Glomerular endothelial cell (primary cell): ENCODE results near the gene HHAT. TPM values are rescaled to one million over a fixed set of nuclear protein-coding genes. Genes with fewer than 3 reads are reported as not detected.
A peak's percentile ranks its signal among the peaks of the same experiment; 100 is the strongest.
"Not testable (repeated sequence)": the region's sequence is repeated elsewhere in the genome, so short reads cannot be mapped to it uniquely, and the experiment has no call there.

Experiments used
- DNase-seq: peaks from one replicate; pipeline ENCODE4 v3.0.0-alpha.2; 2011; ENCODE audit warnings: low read depth, low spot score; ENCODE audit errors: extremely low read depth
- total RNA-seq: library from RNA; depleted of rRNA; stranded (reverse); fragments of >200 nt; gene quantifications from 2 replicates; pipeline ENCODE4 v1.2.3, GENCODE V29; 2015

The HHAT gene
- total RNA-seq, 1 donor from 2014 or later, result 5.9 TPM

- no peak for DNase-seq
Observed at GRCh38 chr1:210385228-210385627, 56.5 kb downstream of the HHAT start.

- no peak for DNase-seq
Observed at GRCh38 chr1:210394281-210394821, 65.6 kb downstream of the HHAT start.

- DNase-seq, result no peak
Observed at GRCh38 chr1:210396541-210396940, 67.8 kb downstream of the HHAT start.

GRCh38 chr1:210397252-210397651 lies 68.5 kb downstream of the HHAT start:
- no peak for DNase-seq

- no peak for DNase-seq
Observed at GRCh38 chr1:210397681-210398080, 69.0 kb downstream of the HHAT start.

- no peak for DNase-seq
Observed at GRCh38 chr1:210398466-210398865, 69.8 kb downstream of the HHAT start.

- DNase-seq, result no peak
Observed at GRCh38 chr1:210400043-210400840, 71.5 kb downstream of the HHAT start.

- DNase-seq, result no peak
Observed at GRCh38 chr1:210402560-210402959, 73.9 kb downstream of the HHAT start.

GRCh38 chr1:210405316-210405715 lies 76.6 kb downstream of the HHAT start:
- DNase-seq, result no peak

GRCh38 chr1:210406341-210406740 lies 77.6 kb downstream of the HHAT start:
- not testable (repeated sequence) for DNase-seq

GRCh38 chr1:210407207-210407886 lies 78.6 kb downstream of the HHAT start:
- peak; percentile 18 for DNase-seq

- no peak for DNase-seq
Observed at GRCh38 chr1:210407887-210408252, 79.2 kb downstream of the HHAT start.

- no peak for DNase-seq
Observed at GRCh38 chr1:210412240-210412639, 83.5 kb downstream of the HHAT start.

- DNase-seq, result no peak
Observed at GRCh38 chr1:210413951-210414350, 85.2 kb downstream of the HHAT start.

- no peak for DNase-seq
Observed at GRCh38 chr1:210415846-210416448, 87.2 kb downstream of the HHAT start.

- no peak for DNase-seq
Observed at GRCh38 chr1:210416681-210417080, 88.0 kb downstream of the HHAT start.

GRCh38 chr1:210417881-210418280 lies 89.2 kb downstream of the HHAT start:
- no peak for DNase-seq

- no peak for DNase-seq
Observed at GRCh38 chr1:210418863-210419650, 90.4 kb downstream of the HHAT start.

- DNase-seq, result not testable (repeated sequence)
Observed at GRCh38 chr1:210426696-210427095, 98.0 kb downstream of the HHAT start.

GRCh38 chr1:210428696-210429095 lies 100.0 kb downstream of the HHAT start:
- DNase-seq, result no peak

GRCh38 chr1:210434223-210434622 lies 105.5 kb downstream of the HHAT start:
- no peak for DNase-seq
